Epithelial cell of esophagus (primary cell): ENCODE results near the gene ZNF584.

Source experiments
- DNase-seq: peaks from one replicate; pipeline ENCODE4 v3.0.0; 2010; ENCODE audit warnings: low read depth
- H3K4me3 ChIP-seq: 2 replicates; pipeline ENCODE4 v1.5.1; 2011; ENCODE audit warnings: mild to moderate bottlenecking, low read length, control low read depth
- TF ChIP-seq, protein P1 (sequence below): IDR thresholded peaks from 2 replicates; pipeline ENCODE4 v1.5.1; 2011; ENCODE audit warnings: low read depth, mild to moderate bottlenecking, low read length, control low read depth, inconsistent platforms; ENCODE audit not compliant: insufficient read depth; ENCODE audit errors: missing control alignments

ZNF584 gene

DNA sequence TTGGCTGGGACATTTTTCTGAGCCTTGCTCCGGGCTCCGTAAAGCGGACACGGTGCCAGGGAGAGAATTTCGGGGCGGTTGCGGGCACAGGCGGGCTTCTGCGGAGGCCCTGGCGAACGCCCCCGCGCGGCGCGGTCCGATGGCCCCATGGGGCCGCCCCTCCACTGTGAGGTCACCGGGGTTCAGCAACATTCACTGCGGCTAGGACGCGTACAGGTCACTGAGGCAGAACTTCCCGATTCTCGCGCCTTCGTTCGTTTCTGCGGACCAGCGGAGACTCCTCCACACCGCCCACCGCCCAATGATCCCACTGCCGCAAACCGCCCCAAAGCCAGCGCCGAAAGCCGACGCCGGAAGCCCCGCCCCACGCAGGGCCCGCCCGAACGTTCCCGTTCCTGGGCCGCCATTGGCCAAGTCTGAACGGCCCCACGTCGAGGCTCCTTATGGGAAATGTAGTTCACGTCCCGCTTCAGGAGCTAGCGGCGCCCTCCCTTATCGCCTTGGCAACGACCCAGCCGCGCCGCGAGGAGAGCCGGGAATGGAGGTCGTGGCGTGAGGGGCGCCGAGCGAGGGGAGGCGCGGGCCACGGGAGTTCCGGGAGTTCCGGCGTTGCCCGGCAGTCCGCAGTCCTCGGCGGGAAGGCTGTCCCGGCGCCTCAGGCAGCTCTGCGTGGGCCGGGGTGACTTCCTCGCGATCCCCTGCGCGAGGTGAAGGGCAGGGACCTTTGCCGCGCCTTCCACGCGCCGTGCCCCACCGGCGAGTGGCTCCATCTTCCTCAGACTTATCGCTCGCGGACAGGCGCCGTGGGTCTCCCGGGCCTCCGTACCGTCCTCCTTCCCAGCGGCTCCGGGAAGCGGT, at the start of gene ZNF584:
TSS of gene ZNF584 (plus strand) at position 498 of the 858 bp plus-strand sequence. CDS start 499 bp downstream, outside the sequence.
- H3K4me3 ChIP-seq = peak within 1 kb of the TSS; percentile 90
- TF ChIP-seq, protein P1, sequence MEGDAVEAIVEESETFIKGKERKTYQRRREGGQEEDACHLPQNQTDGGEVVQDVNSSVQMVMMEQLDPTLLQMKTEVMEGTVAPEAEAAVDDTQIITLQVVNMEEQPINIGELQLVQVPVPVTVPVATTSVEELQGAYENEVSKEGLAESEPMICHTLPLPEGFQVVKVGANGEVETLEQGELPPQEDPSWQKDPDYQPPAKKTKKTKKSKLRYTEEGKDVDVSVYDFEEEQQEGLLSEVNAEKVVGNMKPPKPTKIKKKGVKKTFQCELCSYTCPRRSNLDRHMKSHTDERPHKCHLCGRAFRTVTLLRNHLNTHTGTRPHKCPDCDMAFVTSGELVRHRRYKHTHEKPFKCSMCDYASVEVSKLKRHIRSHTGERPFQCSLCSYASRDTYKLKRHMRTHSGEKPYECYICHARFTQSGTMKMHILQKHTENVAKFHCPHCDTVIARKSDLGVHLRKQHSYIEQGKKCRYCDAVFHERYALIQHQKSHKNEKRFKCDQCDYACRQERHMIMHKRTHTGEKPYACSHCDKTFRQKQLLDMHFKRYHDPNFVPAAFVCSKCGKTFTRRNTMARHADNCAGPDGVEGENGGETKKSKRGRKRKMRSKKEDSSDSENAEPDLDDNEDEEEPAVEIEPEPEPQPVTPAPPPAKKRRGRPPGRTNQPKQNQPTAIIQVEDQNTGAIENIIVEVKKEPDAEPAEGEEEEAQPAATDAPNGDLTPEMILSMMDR = no peak
- peak; percentile 94 for DNase-seq

DNA sequence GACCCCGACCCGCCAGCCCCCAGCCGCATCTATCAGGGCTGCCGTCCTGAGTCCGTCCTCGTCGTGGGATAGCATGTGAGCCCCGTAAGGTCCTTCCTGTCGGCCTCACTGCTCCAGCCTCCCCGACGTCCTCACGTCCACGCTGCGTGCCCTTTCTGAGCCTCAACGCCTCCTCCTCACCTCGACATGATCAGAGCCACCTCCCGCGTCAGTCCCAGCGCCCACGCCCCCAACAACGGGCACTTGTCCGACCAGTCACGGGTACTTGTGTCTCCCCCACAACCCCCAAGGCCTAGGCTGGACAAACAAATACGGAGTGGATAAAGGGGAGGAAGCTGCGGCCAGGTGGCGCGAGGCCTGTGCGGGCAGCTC, 46.6 kb upstream of the ZNF584 start:
- DNase-seq = no peak
- H3K4me3 ChIP-seq = peak overlapping the region; percentile 77
- TF ChIP-seq, protein P1 = peak; percentile 4

DNA sequence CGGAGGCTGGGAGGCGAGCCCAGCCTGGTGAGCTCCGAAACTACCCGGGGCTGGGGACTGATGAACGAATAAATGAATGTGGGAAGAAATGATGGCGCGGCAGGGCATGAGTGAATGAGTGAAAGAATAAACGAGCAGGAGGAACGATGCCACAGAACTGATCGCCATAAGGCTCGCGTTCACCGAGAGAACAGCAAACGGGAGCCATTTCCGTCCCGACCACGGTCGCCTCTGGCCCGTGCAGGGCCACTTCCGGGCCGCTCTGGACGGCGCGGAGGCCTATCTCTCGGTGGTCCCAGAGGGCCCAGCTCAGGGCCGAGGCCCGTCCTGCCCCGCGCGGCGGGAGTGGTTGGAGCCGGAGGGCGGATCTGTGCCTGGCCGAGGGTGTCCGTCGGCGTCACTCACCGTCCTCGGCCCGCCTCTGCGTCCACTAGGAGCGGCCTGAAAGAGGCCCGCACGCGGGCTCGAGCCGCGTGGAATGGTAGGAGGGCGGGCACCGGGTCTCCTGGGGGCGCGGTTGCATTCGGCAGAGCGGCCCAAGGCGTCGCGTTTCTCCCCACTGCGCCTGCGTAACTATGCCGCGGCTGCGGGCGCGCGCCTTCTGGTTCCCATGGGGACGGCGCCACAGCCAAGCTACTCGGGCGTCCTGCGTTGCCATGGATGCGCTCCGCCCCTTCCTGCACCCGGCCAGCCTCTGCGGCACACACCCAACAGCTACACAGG, 46.0 kb upstream of the ZNF584 start, which contains the start of gene ZNF497:
TSS of gene ZNF497 (minus strand) at position 480 of the 723 bp plus-strand sequence. CDS start 5,116 bp downstream, outside the sequence.
- TF ChIP-seq, protein P1 = no peak
- peak within 1 kb of the TSS; percentile 77 for H3K4me3 ChIP-seq
- peak; percentile 97 for DNase-seq

DNA sequence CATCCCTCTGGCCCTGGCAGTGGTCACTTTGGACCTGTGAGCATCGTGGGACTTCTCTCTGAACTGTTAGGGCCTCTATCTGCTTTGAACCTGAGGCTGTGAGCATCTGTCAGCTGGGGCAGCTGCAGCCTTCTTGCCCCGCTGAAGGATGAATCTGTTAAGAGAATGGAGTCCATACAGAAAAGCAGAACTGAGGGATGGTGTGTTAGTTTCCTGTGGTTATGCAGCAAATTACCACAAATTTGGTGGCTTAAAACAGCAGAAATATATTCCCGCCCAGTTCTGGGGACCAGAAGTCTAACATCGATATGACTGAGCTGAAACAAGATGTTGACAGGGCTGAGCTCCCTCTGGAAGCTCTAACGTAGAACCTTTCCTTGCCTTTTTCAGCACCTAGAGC, 44.3 kb upstream of the ZNF584 start:
- TF ChIP-seq, protein P1 = no peak
- no peak overlapping the region for H3K4me3 ChIP-seq
- no peak for DNase-seq

DNA sequence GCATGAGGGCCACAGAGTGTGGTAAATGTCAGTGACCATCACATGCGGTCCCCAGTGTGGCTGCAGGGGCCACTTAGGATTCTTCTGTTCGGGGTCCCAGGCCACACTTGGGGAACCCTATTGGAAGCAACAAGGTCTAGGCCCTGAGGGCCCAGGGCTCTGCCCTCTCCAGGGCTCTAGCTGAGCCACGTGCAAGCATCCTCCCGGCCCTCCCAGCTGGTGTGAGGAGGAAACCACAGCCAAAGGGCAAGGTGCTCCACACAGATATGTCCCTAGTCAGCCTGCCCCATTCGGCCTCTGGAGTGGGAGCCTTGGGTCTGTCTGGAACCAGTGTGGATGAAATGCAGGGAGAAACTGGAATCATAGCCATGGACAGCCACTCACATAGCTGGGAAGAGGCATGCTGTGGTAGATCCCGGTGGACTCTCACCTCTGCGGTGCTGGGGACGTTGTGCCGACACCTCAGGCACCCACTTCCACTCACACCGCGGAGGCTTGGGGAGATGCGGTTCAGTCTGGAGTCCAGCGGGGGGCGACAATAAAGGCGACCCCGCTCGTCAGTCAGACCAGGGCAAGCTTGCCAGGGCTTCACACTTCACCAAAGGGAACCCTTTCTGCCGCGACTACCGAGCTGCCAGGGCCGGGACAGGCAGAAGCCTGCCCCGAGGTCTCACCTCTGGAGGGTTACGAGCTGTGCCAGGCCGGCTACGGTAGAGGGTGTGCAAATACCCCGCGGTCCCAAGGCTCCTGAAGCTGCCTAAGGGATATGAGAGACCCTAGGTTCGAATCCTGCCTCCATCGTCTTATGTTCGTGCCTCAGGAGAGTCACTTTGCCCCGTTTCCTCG, 41.6 kb upstream of the ZNF584 start:
- TF ChIP-seq, protein P1 = no peak
- DNase-seq = no peak
- H3K4me3 ChIP-seq = no peak overlapping the region

DNA sequence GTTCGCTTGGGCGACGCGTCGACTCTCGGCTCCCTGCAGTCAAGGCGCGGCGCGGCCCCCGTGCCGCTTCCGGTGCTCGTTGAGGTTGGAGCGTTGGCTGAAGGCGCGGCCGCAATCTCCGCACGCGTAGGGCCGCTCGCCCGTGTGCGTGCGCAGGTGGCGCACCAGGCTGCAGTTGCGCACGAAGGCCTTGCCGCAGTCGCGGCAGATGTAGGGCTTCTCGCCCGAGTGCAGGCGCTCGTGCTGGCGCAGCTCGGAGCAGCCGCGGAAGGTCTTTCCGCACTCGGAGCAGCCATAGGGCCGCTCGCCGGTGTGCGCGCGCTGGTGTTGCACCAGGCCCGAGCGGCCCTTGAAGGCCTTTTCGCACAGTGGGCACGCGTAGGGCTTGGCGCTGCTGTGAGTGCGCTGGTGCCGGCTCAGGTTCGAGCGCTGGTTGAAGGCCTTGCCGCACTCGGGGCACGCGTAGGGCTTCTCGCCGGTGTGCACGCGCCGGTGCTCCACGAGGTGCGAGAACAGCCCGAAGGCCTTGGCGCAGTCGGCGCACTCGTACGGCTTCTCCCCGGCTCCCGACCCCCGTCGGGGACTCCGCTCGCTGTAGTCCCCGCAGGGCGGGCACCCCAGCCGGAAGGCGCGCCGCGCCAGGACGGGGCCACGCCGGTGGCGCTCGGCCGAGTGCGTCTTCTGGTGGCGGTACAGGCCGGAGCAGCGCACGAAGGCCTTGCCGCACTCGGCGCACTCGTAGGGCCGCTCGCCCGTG, 40.6 kb upstream of the ZNF584 start:
- H3K4me3 ChIP-seq = no peak overlapping the region
- TF ChIP-seq, protein P1 = no peak
- no peak for DNase-seq
